ENCODE data around the gene NEO1. TPM values are rescaled to one million over a fixed set of nuclear protein-coding genes. Genes with fewer than 3 reads are reported as not detected.

Gene NEO1
- polyA plus RNA-seq, 1 donor (not counting 4 experiments of a cell fraction or from before 2014, with no cell fraction given), result 4.4 TPM

- dilution Hi-C loops (cut with MboI; ENCODE audit: extremely low pct_ligation_motif_present, low sequenced_read_pairs), result no loop called here
- Histone ChIP-seq H4K20me1 (ENCODE audit: control insufficient read depth, extremely low read depth, insufficient read depth, low read length) (no peaks in the 10 kb centered on the region), H3K36me3 (ENCODE audit: control insufficient read depth in 2 of 2, extremely low read depth in 1 of 2, insufficient read depth in 2 of 2, low read length in 2 of 2) (no peaks in the 10 kb centered on the region), H3K9me3 (ENCODE audit: control insufficient read depth, low read depth, low read length) (no peaks in the 10 kb centered on the region), H3K27me3 (ENCODE audit: control insufficient read depth, extremely low read depth, insufficient read depth, low read length) (no peaks in the 10 kb centered on the region), H3K9me1 (ENCODE audit: control insufficient read depth, extremely low read depth, insufficient read depth, low read length) (no peaks in the 10 kb centered on the region), H3K9ac (ENCODE audit: control insufficient read depth, extremely low read depth, insufficient read depth, low read length) (no peak overlapping the region), H3K4me2 (ENCODE audit: control insufficient read depth, extremely low read depth, insufficient read depth, low read depth, low read length) (no peak overlapping the region), H3K4me1 (ENCODE audit: control insufficient read depth, extremely low read depth, insufficient read depth, low read length) (no peaks in the 10 kb centered on the region), H3K79me2 (ENCODE audit: control insufficient read depth, insufficient read depth, low read length) (no peaks in the 10 kb centered on the region), H3K4me3 (ENCODE audit: control insufficient read depth in 2 of 3, extremely low read depth in 1 of 3, insufficient read depth in 2 of 3, low read depth in 1 of 3, low read length in 3 of 3) (no peak overlapping the region), H2AFZ (ENCODE audit: control insufficient read depth, low read length) (no peak overlapping the region), H3K27ac (ENCODE audit: control insufficient read depth, insufficient read depth, low read length) (no peak overlapping the region)
- DNase-seq (ENCODE audit: low read depth, low spot score), result no peak
- FAIRE-seq, result peak; percentile 39
- no peak for TF ChIP-seq CTCF (optimal IDR thresholded peaks at IDR 0.05 in 1 of 3, IDR thresholded peaks at IDR 0.05 in 1 of 3, conservative IDR thresholded peaks at IDR 0.05 in 1 of 3; ENCODE audit: extremely low read depth in 1 of 3, insufficient read depth in 2 of 3, low read length in 3 of 3)
- no peak for TF ChIP-seq EZH2 (IDR thresholded peaks at IDR 0.05; ENCODE audit: low read length)
Observed at GRCh38 chr15:73125219-73125618, 73.0 kb downstream of the NEO1 start.

DNA sequence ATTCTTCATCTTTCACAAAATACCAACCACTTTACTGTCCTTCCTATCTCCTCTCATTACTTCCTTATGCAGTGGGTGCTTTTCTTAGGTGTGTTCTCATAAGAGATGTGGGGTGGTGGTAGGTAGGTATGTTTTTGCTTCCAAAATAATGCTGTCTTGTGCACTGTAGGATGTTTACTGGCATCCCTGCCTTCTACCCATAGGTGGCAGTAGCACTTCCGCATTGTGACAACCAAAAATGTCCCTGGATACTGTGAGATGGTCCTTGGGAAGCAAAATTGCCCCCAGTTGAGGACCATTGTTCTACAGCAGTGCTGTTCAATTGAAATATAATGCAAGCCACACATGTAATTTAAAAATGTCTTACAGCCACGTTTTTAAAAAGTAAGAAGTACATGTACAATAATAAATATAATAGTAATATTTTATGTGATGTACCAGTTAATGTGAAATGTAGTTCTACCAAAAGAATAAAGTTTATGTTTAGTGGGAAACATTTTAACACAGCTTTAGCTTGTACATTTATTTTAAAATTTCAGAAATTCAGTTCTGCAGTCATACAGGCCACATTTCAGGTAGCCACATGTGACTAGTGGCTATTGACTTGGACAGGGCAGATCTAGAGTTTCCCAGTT is 75.2 kb downstream of the NEO1 start:
- H3K9ac ChIP-seq (ENCODE audit: control insufficient read depth, extremely low read depth, insufficient read depth, low read length), result no peak overlapping the region
- H3K36me3 ChIP-seq (ENCODE audit: control insufficient read depth in 2 of 2, extremely low read depth in 1 of 2, insufficient read depth in 2 of 2, low read length in 2 of 2), result no peaks in the 10 kb centered on the region
- H3K4me1 ChIP-seq (ENCODE audit: control insufficient read depth, extremely low read depth, insufficient read depth, low read length), result no peaks in the 10 kb centered on the region
- H4K20me1 ChIP-seq (ENCODE audit: control insufficient read depth, extremely low read depth, insufficient read depth, low read length), result no peaks in the 10 kb centered on the region
- peak; percentile 84 to 93 (median 91) for TF ChIP-seq CTCF (optimal IDR thresholded peaks at IDR 0.05 in 1 of 3, IDR thresholded peaks at IDR 0.05 in 1 of 3, conservative IDR thresholded peaks at IDR 0.05 in 1 of 3; ENCODE audit: extremely low read depth in 1 of 3, insufficient read depth in 2 of 3, low read length in 3 of 3)
- no peak for TF ChIP-seq EZH2 (IDR thresholded peaks at IDR 0.05; ENCODE audit: low read length)
- no peaks in the 10 kb centered on the region for H3K9me3 ChIP-seq (ENCODE audit: control insufficient read depth, low read depth, low read length)
- no peaks in the 10 kb centered on the region for H3K27me3 ChIP-seq (ENCODE audit: control insufficient read depth, extremely low read depth, insufficient read depth, low read length)
- H2AFZ ChIP-seq (ENCODE audit: control insufficient read depth, low read length), result no peak overlapping the region
- no peaks in the 10 kb centered on the region for H3K9me1 ChIP-seq (ENCODE audit: control insufficient read depth, extremely low read depth, insufficient read depth, low read length)
- no peak overlapping the region for H3K4me3 ChIP-seq (ENCODE audit: control insufficient read depth in 2 of 3, extremely low read depth in 1 of 3, insufficient read depth in 2 of 3, low read depth in 1 of 3, low read length in 3 of 3)
- no peak overlapping the region for H3K27ac ChIP-seq (ENCODE audit: control insufficient read depth, insufficient read depth, low read length)
- DNase-seq (ENCODE audit: low read depth, low spot score) (peak; percentile 5), FAIRE-seq (peak; percentile 39)
- no peaks in the 10 kb centered on the region for H3K79me2 ChIP-seq (ENCODE audit: control insufficient read depth, insufficient read depth, low read length)
- dilution Hi-C loops (cut with MboI; ENCODE audit: extremely low pct_ligation_motif_present, low sequenced_read_pairs), result no loop called here
- H3K4me2 ChIP-seq (ENCODE audit: control insufficient read depth, extremely low read depth, insufficient read depth, low read depth, low read length), result no peak overlapping the region

All from keratinocyte (primary cell).